HG02884 (cell line): ENCODE data around the gene ACD.

Experiments used
- ATAC-seq: cut with Tn5 transposase; IDR thresholded peaks from one replicate; pipeline ENCODE4 v1.9.1; 2021; ENCODE audit warnings: mild to moderate bottlenecking, moderate library complexity; ENCODE audit not compliant: unreplicated experiment

The ACD gene

GRCh38 chr16:67648088-67648763 lies 11.8 kb downstream of the ACD start:
- ATAC-seq, result no peak

GRCh38 chr16:67647681-67648080 lies 12.4 kb downstream of the ACD start:
- ATAC-seq, result no peak

DNA sequence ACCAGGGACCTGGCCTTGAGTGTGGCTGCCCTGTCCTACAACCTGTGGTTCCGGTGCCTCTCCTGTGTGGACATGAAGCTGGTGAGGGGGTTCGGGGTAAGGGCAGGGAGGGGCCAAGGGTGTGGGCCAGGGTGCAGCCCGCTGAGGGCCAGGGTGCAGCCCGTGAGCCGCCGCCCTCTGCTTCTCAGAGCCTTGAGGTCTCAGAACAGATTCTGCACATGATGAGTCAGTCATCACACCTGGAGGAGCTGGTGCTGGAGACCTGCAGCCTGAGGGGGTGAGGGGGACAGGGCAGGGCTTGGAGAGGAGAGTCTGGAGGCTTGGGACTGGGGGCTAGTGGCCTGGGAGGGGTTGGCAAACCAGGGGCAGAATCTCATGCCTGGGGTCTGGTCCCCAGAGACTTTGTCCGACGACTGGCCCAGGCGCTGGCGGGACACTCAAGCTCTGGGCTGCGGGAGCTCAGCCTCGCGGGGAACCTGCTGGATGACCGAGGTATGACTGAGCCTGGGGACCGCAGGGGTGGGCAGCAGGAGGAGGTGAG lies 12.9 kb downstream of the ACD start:
- no peak for ATAC-seq

DNA sequence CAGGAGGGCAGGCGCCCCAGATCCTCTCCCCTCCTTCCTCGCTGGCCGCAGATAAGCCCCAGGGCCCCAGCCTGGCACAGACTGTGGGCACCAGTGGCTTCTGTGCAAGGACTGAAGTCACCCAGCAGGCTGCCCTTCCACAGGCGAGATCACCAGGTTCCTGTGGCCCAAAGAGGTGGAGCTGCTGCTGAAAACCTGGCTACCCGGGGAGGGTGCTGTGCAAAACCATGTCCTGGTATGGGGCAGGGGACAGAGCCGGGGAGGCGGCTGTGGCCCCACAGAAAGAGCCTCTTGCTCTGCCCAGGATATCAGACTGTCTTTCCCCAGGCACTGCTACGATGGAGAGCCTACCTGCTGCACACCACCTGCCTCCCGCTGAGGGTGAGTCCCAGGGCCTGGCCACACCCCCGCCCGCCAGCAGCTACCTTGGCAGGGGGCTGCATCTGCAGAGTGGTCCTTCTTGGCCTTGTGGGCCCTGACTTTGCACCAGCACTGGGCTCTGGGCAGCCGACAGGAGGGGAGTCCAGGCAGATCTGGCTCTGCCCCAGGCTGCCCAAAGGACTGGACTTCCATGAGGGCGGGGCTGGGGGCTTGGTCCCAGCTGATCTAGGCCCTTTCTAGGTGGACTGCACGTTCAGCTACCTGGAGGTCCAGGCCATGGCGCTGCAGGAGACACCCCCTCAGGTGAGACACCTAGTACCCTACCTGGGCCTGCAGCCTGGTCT lies 14.5 kb downstream of the ACD start:
- ATAC-seq, result no peak

DNA sequence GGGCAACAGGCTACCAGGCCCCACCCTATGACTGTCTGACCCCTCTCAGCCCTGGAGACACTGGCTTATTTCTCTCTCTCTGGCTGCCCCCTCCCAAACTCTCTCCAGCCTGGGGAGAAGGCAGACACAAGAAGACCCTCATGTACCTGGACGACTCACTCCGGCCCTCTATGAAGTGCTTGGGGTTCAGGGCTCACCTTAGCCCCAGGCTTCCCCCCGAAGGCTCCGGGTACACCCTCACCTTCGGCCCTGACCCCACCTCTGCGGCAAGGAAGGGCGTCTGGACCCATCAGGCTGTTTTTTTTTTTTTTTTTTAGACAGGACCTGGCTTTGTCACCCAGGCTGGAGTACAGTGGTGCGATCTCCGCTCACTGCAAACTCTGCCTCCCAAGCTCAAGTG lies 16.0 kb downstream of the ACD start:
- ATAC-seq, result no peak

GRCh38 chr16:67641779-67642708 lies 18.0 kb downstream of the ACD start:
- no peak for ATAC-seq

- no peak for ATAC-seq
Observed at GRCh38 chr16:67637625-67638024, 22.4 kb downstream of the ACD start.

- ATAC-seq, result no peak
Observed at GRCh38 chr16:67636713-67637112, 23.3 kb downstream of the ACD start.

DNA sequence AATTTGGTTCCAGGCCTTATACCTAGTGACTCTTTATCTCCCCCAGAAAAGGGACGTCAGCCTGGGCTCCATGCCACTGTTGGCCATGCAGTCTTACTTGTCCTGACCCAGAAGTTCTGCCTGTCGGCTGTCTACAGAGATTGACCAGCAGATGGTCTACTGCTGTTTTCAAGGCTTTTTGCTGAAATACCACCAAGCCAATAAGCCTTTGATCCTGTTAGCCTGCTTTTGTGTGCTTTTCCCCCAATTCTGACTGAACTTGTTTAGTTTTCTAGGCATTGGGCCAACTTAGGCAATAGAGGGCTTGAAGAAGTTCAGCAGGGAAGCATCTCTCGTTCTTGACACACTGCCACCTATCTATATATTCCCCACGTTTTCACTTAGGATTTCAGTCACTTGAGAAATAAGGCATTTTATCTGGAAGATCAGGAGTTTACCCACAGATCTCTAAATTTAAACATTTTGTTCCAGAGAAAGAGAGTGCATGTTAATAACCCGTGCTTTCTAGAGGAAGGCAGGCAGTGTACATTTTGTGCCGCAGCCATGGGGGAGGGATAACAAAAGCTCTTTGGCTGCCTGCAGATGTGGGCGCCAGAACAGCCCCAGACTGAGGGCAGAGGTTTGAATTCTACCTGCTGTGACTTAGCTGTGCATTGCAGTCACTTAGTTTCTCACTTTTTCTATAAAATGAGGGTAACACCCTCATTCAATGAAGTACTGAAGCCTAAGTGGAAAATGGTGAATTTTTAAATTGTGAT lies 27.5 kb downstream of the ACD start:
- no peak for ATAC-seq

DNA sequence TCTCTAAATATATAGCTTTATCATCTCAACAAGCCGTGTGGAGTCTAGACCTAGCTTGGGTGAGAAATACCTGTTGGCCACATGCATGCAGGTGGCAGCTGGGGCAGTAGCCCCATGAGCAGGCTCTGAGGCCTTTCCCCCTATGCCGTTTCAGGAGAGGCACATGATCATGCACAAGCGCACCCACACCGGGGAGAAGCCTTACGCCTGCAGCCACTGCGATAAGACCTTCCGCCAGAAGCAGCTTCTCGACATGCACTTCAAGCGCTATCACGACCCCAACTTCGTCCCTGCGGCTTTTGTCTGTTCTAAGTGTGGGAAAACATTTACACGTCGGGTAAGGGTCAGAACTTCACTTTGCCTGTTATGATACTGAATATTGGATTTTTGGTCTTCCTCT lies 31.8 kb downstream of the ACD start:
- no peak for ATAC-seq

GRCh38 chr16:67613808-67614207 lies 46.3 kb downstream of the ACD start:
- no peak for ATAC-seq

DNA sequence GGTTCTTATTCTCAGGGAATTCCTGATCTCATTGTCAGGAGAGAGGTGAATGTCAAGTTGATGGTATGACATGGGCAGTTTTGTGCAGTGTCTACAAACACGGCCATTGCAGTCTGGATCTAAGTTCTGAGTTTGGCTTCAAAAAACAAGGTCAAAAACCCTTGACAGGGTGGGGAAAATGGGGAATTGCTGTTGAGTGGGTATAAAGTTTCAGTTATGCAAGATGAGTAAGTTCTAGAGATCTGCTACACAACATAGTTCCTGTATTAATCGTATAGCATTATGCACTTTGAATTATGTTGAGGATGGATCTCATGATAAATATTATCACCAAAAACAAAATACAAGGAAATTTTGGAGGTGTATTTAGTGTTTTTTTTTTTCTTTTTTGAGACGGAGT lies 51.7 kb downstream of the ACD start:
- no peak for ATAC-seq
